Lower leg skin (tissue), 4 donors: ENCODE results near the gene RAB30. TPM values are rescaled to one million over a fixed set of nuclear protein-coding genes. Genes with fewer than 3 reads are reported as not detected.

ENCODE experiments used
- DNase-seq, 2 donors: peaks; one replicate each; pipeline ENCODE4 v3.0.0-alpha.2; 2019; ENCODE audit warnings: low spot score in 2 of 2
- H3K4me3 ChIP-seq: fragments of 200-600 bp; sonication (generic); 2 replicates; pipeline ENCODE4 v1.5.1; 2017; ENCODE audit warnings: mild to moderate bottlenecking, low read depth; ENCODE audit not compliant: poor library complexity, severe bottlenecking
- CTCF ChIP-seq, 3 donors: fragments of 450-650 bp; IDR thresholded peaks; one replicate each; pipeline ENCODE4 v1.5.1; 2016; ENCODE audit warnings: antibody characterized with exemption in 3 of 3, mild to moderate bottlenecking in 3 of 3, moderate library complexity in 2 of 3
- POLR2A ChIP-seq, 2 donors: fragments of 450-650 bp; IDR thresholded peaks; one replicate each; pipeline ENCODE4 v1.6.1; 2016 to 2017; ENCODE audit warnings: antibody characterized with exemption in 2 of 2, mild to moderate bottlenecking in 1 of 2, moderate library complexity in 1 of 2
- WGBS, 2 donors: methylation state at CpG; one replicate each; pipeline ENCODE4 v1.1.5; 2018; 5-methylcytosine and 5-hydroxymethylcytosine counted together
- intact Hi-C: fragments of 100-400 bp; cut with DNase I; formaldehyde crosslinking; loops from one replicate; pipeline ENCODE4 v1.15.0; 2023; ENCODE audit warnings: low total_unique reads
- total RNA-seq, 4 donors: library from RNA; depleted of rRNA; stranded (reverse); fragments of >200 nt; gene quantifications; one replicate each; pipeline ENCODE4 v1.1.0, GENCODE V29; 2016

Gene RAB30
- total RNA-seq, 4 donors from 2014 or later = 13.4 to 53.9 (median 25.7) TPM

GRCh38 chr11:82937554-82937953, 134.1 kb downstream of the RAB30 start:
- intact Hi-C loops = no loop called here
- WGBS, 2 donors = 96 to 100% methylated on average over 2 of the region's 2 CpGs
- no peak for DNase-seq
- H3K4me3 ChIP-seq = no peak overlapping the region
- no peak for TF ChIP-seq CTCF (IDR thresholded peaks at IDR 0.05)
- no peak for TF ChIP-seq POLR2A (IDR thresholded peaks at IDR 0.05)

- DNase-seq = no peak
- 91% methylated on average over 3 of the region's 3 CpGs for WGBS, 2 donors
- intact Hi-C loops = no loop called here
- no peak for TF ChIP-seq POLR2A (IDR thresholded peaks at IDR 0.05)
- TF ChIP-seq CTCF (IDR thresholded peaks at IDR 0.05) = no peak
- no peak overlapping the region for H3K4me3 ChIP-seq
These were observed 135.4 kb downstream of the RAB30 start for GRCh38 chr11:82936261-82936660.

- H3K4me3 ChIP-seq = no peak overlapping the region
- no peak for DNase-seq
- intact Hi-C loops = no loop called here
- TF ChIP-seq POLR2A (IDR thresholded peaks at IDR 0.05) (no peak), CTCF (IDR thresholded peaks at IDR 0.05) (no peak)
- 100% methylated on average over 1 of the region's 1 CpG for WGBS, 2 donors
These were observed 139.1 kb downstream of the RAB30 start for GRCh38 chr11:82932564-82932963.

GRCh38 chr11:82930734-82931133, 141.0 kb downstream of the RAB30 start:
- intact Hi-C loops = no loop called here
- WGBS, 2 donors = 70 to 73% methylated on average over 2 of the region's 2 CpGs
- no peak overlapping the region for H3K4me3 ChIP-seq
- DNase-seq = no peak
- TF ChIP-seq CTCF (IDR thresholded peaks at IDR 0.05) (no peak), POLR2A (IDR thresholded peaks at IDR 0.05) (no peak)

GRCh38 chr11:82930229-82930628, 141.5 kb downstream of the RAB30 start:
- 75 to 88% methylated on average over 3 of the region's 3 CpGs for WGBS, 2 donors
- H3K4me3 ChIP-seq = no peak overlapping the region
- no peak for DNase-seq
- intact Hi-C loops = no loop called here
- no peak for TF ChIP-seq CTCF (IDR thresholded peaks at IDR 0.05)
- TF ChIP-seq POLR2A (IDR thresholded peaks at IDR 0.05) = no peak

GRCh38 chr11:82929121-82929520, 142.6 kb downstream of the RAB30 start:
- WGBS, 2 donors = 97 to 98% methylated on average over 10 of the region's 10 CpGs
- no peak overlapping the region for H3K4me3 ChIP-seq
- no peak for DNase-seq
- intact Hi-C loops = no loop called here
- TF ChIP-seq POLR2A (IDR thresholded peaks at IDR 0.05) (no peak), CTCF (IDR thresholded peaks at IDR 0.05) (no peak)
